GM21528 (cell line): ENCODE results near the gene EDEM2.
"Not testable (repeated sequence)": the region's sequence is repeated elsewhere in the genome, so short reads cannot be mapped to it uniquely, and the experiment has no call there.

ENCODE experiments used
- ATAC-seq: cut with Tn5 transposase; IDR thresholded peaks from one replicate; pipeline ENCODE4 v1.9.1; 2021; ENCODE audit warnings: mild to moderate bottlenecking, moderate library complexity; ENCODE audit not compliant: unreplicated experiment, low FRiP score

Gene EDEM2

DNA sequence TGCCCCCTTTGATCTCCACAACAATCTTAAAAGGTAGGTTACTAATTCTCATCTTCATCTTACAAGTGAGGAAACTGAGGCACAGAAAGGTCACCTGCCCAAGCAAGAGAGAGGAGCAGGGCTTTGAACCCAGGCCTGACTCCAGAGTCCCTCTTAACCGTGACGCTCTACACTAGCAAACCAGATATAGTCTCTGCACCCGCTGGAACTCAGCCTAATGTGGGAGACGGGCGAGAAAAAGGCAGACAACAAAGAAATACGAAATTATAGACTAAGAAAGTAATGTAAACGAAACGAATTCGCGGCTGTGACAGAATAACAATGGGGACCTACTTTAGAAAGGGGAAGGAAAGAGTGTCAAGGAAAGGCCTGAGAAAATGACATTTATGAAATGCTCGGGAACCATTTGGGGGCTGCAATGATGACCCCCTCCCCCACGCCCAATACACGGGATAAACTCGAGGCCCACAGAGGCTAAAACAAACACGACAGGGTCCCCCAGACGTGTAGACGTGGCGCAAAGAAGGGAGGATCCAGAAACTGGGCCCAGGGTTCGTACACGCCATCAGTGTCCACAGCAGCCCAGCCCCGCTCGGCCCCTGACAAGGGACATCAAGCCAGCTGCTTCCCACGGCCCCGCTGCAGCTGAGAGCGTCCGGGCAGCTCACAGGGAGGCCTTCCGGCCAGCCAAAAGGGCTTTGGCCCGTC, 55.2 kb downstream of the EDEM2 start:
- ATAC-seq: peak; percentile 42

- no peak for ATAC-seq
These were observed 58.6 kb downstream of the EDEM2 start for GRCh38 chr20:35088231-35089145.

GRCh38 chr20:35087791-35088190, 59.3 kb downstream of the EDEM2 start:
- ATAC-seq: no peak

- ATAC-seq: no peak
These were observed 59.8 kb downstream of the EDEM2 start for GRCh38 chr20:35087355-35087754.

- no peak for ATAC-seq
These were observed 61.5 kb downstream of the EDEM2 start for GRCh38 chr20:35085477-35086225.

GRCh38 chr20:35084998-35085397, 62.1 kb downstream of the EDEM2 start:
- no peak for ATAC-seq

DNA sequence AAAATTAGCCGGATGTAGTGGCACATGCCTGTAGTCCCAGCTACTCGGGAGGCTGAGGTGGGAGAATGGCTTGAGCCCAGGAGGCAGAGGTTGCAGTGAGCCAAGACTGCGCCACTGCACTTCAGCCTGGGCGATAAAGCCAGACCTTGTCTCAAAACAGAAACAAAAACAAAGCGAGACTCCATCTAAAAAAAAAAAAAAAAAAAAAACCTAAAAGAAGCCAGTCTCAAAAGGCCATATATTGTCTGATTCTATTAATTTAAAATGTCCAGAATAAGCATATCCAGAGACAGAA, 66.8 kb downstream of the EDEM2 start:
- not testable (repeated sequence) for ATAC-seq

- no peak for ATAC-seq
These were observed 67.4 kb downstream of the EDEM2 start for GRCh38 chr20:35079472-35080347.

DNA sequence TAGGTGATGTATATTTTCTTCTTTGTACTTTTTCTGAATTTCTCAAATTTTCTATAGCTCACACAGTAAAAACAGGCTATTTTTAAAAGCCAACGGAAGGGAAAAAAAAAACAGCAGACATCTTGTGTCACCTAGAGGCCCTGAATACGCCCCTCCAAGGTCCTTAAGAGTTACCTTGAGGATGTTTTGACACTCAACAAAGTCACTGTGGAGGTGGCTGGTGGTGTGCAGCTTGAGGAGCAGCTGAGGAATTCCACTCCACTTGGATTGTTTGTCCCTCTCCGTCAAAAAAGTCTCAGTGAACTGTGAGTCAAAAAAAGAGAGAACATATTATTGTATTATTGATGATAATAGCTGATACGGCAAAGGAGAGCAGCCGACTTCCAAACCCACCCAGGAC, 69.3 kb downstream of the EDEM2 start:
- no peak for ATAC-seq

DNA sequence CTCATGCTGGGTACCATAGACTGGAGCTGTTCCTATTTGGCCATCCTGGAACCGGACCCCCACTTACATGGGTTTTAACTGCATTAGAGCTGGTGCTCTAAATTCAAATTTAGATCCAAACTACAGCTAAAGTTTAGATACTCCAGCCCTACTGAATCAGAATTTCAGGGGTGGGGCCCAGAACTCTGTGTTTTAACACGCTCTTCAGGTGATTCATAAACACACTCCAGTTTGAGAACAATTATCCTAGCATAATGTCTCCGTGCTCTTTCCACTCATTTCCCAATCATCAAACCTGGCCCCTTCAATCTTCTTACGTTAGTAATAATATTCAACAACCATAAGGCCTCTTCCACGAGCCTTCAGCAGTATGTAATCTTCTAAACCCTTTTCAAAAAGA, 69.8 kb downstream of the EDEM2 start:
- no peak for ATAC-seq

GRCh38 chr20:35071436-35072153, 75.5 kb downstream of the EDEM2 start:
- ATAC-seq: not testable (repeated sequence)

- ATAC-seq: no peak
These were observed 80.9 kb downstream of the EDEM2 start for GRCh38 chr20:35066194-35066593.
